ENCODE results near the gene CD2BP2. TPM values are rescaled to one million over a fixed set of nuclear protein-coding genes. Genes with fewer than 3 reads are reported as not detected.
"Not testable (repeated sequence)": the region's sequence is repeated elsewhere in the genome, so short reads cannot be mapped to it uniquely, and the experiment has no call there.

Gene CD2BP2
- polyA plus RNA-seq, 3 donors, result 53.8 to 60.5 (median 56.7) TPM

GRCh38 chr16:30353438-30354129 is 1.5 kb downstream of the CD2BP2 start:
- DNase-seq (ENCODE audit: extremely low read depth in 1 of 11, low read depth in 9 of 11, low spot score in 4 of 11), result no peak

GRCh38 chr16:30352488-30353401 is 2.4 kb downstream of the CD2BP2 start:
- no peak for DNase-seq (ENCODE audit: extremely low read depth in 1 of 11, low read depth in 9 of 11, low spot score in 4 of 11)

- no peak for DNase-seq (ENCODE audit: extremely low read depth in 1 of 11, low read depth in 9 of 11, low spot score in 4 of 11)
Observed at GRCh38 chr16:30351586-30352419, 3.3 kb downstream of the CD2BP2 start.

GRCh38 chr16:30351001-30351441 is 4.1 kb downstream of the CD2BP2 start:
- DNase-seq (ENCODE audit: extremely low read depth in 1 of 11, low read depth in 9 of 11, low spot score in 4 of 11), result no peak

GRCh38 chr16:30350134-30350871 is 4.8 kb downstream of the CD2BP2 start:
- no peak for DNase-seq (ENCODE audit: extremely low read depth in 1 of 11, low read depth in 9 of 11, low spot score in 4 of 11)

- no peak for DNase-seq (ENCODE audit: extremely low read depth in 1 of 11, low read depth in 9 of 11, low spot score in 4 of 11)
Observed at GRCh38 chr16:30349675-30350074, 5.4 kb downstream of the CD2BP2 start.

- no peak for DNase-seq (ENCODE audit: extremely low read depth in 1 of 11, low read depth in 9 of 11, low spot score in 4 of 11)
Observed at GRCh38 chr16:30348929-30349328, 6.2 kb downstream of the CD2BP2 start.

- DNase-seq (ENCODE audit: extremely low read depth in 1 of 11, low read depth in 9 of 11, low spot score in 4 of 11), result no peak
Observed at GRCh38 chr16:30348113-30348512, 7.0 kb downstream of the CD2BP2 start.

- no peak for DNase-seq (ENCODE audit: extremely low read depth in 1 of 11, low read depth in 9 of 11, low spot score in 4 of 11)
Observed at GRCh38 chr16:30346286-30346685, 8.8 kb downstream of the CD2BP2 start.

- DNase-seq (ENCODE audit: extremely low read depth in 1 of 11, low read depth in 9 of 11, low spot score in 4 of 11), result not testable (repeated sequence)
Observed at GRCh38 chr16:30343491-30343820, 11.7 kb downstream of the CD2BP2 start.

GRCh38 chr16:30342751-30343490 is 12.2 kb downstream of the CD2BP2 start:
- no peak for DNase-seq (ENCODE audit: extremely low read depth in 1 of 11, low read depth in 9 of 11, low spot score in 4 of 11)

GRCh38 chr16:30341971-30342370 is 13.1 kb downstream of the CD2BP2 start:
- DNase-seq (ENCODE audit: extremely low read depth in 1 of 11, low read depth in 9 of 11, low spot score in 4 of 11), result not testable (repeated sequence)

GRCh38 chr16:30340621-30341020 is 14.5 kb downstream of the CD2BP2 start:
- no peak for DNase-seq (ENCODE audit: extremely low read depth in 1 of 11, low read depth in 9 of 11, low spot score in 4 of 11)

- DNase-seq (ENCODE audit: extremely low read depth in 1 of 11, low read depth in 9 of 11, low spot score in 4 of 11), result not testable (repeated sequence)
Observed at GRCh38 chr16:30338715-30339114, 16.4 kb downstream of the CD2BP2 start.

- not testable (repeated sequence) for DNase-seq (ENCODE audit: extremely low read depth in 1 of 11, low read depth in 9 of 11, low spot score in 4 of 11)
Observed at GRCh38 chr16:30337964-30338357, 17.1 kb downstream of the CD2BP2 start.

- DNase-seq (ENCODE audit: extremely low read depth in 1 of 11, low read depth in 9 of 11, low spot score in 4 of 11), result peak in 2 of 11 donors; percentile 14 to 24
Observed at GRCh38 chr16:30335598-30336474, 19.3 kb downstream of the CD2BP2 start.

GRCh38 chr16:30335028-30335597 is 20.0 kb downstream of the CD2BP2 start:
- peak in 10 of 11 donors; percentile 48 to 77 (median 64) for DNase-seq (ENCODE audit: extremely low read depth in 1 of 11, low read depth in 9 of 11, low spot score in 4 of 11)

All from renal cortex interstitium (tissue), 11 donors.